Endothelial cell of umbilical vein (primary cell): ENCODE results near the gene SOX8. TPM values are rescaled to one million over a fixed set of nuclear protein-coding genes. Genes with fewer than 3 reads are reported as not detected.
A peak's percentile ranks its signal among the peaks of the same experiment; 100 is the strongest.

ENCODE experiments used
- BruUV-seq: library from RNA; stranded (reverse); fragments of 400-500 nt; replicated peaks from 2 replicates; lab custom pipeline; 2021; lab: Mats Ljungman, UMichigan
- CTCF ChIA-PET: fragments of 300-600, 350-600 bp; sonication (Branson Sonifier 250); formaldehyde crosslinking; loops from one replicate; lab custom pipeline; 2021; ENCODE audit warnings: antibody characterized with exemption, inconsistent platforms; lab: Charles Lee
- POLR2A ChIA-PET: fragments of 300-600, 350-600 bp; sonication (Branson Sonifier 250); formaldehyde crosslinking; loops from one replicate; lab custom pipeline; 2021; ENCODE audit warnings: antibody characterized with exemption, inconsistent platforms; lab: Charles Lee
- DNase-seq: peaks from one replicate; pipeline ENCODE4 v3.0.0-alpha.2; 2011; ENCODE audit warnings: low read depth, low spot score
- FAIRE-seq: peaks from 2 replicates; lab custom pipeline; 2011; peaks lifted over from hg19 to GRCh38; lab: Jason Lieb, UNC
- H2AFZ ChIP-seq: 2 replicates; pipeline ENCODE4 v1.6.0; 2012; ENCODE audit warnings: low read depth, low read length, control low read depth, inconsistent platforms
- H3K27ac ChIP-seq: 2 replicates; pipeline ENCODE4 v1.5.1; 2011; ENCODE audit warnings: low read depth, mild to moderate bottlenecking, control low read depth, low read length, moderate library complexity; ENCODE audit not compliant: insufficient read depth
- H3K27me3 ChIP-seq, 2 experiments: 2 replicates each; pipeline versions ENCODE4 v1.6.0 to v1.6.1; 2011; ENCODE audit warnings: low read length in 2 of 2, mixed read lengths in 1 of 2; ENCODE audit not compliant: control insufficient read depth in 2 of 2, insufficient read depth in 2 of 2
- H3K36me3 ChIP-seq, 2 experiments: 2 replicates in 1 of 2; 3 replicates in 1 of 2; pipeline ENCODE4 v1.5.1; 2011; ENCODE audit warnings: low read length in 2 of 2, mild to moderate bottlenecking in 1 of 2, moderate library complexity in 1 of 2; ENCODE audit not compliant: control insufficient read depth in 2 of 2, insufficient read depth in 2 of 2; ENCODE audit errors: extremely low read depth in 1 of 2
- H3K4me1 ChIP-seq: 3 replicates; pipeline ENCODE4 v1.5.1; 2011; ENCODE audit warnings: mild to moderate bottlenecking, low read length; ENCODE audit not compliant: control insufficient read depth, insufficient read depth; ENCODE audit errors: extremely low read depth
- H3K4me2 ChIP-seq: 2 replicates; pipeline ENCODE4 v1.6.1; 2011; ENCODE audit warnings: low read length, control low read depth, mixed read lengths; ENCODE audit not compliant: insufficient read depth
- H3K4me3 ChIP-seq, 3 experiments: fragments of 200-600 bp in 1 of 3; sonication (generic), shearing (Covaris generic) in 1 of 3; replicated peaks in 1 of 3; 2 replicates each; pipeline ENCODE4 v1.5.1; 2011 to 2016; ENCODE audit warnings: control low read depth in 3 of 3, low read length in 3 of 3, mild to moderate bottlenecking in 2 of 3, inconsistent platforms in 1 of 3, low read depth in 1 of 3, moderate library complexity in 1 of 3; ENCODE audit not compliant: insufficient read depth in 1 of 3
- H3K79me2 ChIP-seq: 2 replicates; pipeline ENCODE4 v1.6.0; 2012; ENCODE audit warnings: low read length, inconsistent platforms; ENCODE audit not compliant: control insufficient read depth, insufficient read depth
- H3K9ac ChIP-seq: replicated peaks from 2 replicates; pipeline ENCODE3; 2011; ENCODE audit warnings: low read length, control low read depth; ENCODE audit not compliant: insufficient read depth; ENCODE audit errors: extremely low read depth
- H3K9me1 ChIP-seq: replicated peaks from 3 replicates; pipeline ENCODE4 v1.6.0; 2011; ENCODE audit warnings: mild to moderate bottlenecking, low read length; ENCODE audit not compliant: control insufficient read depth, insufficient read depth; ENCODE audit errors: extremely low read depth
- H3K9me3 ChIP-seq: replicated peaks from 2 replicates; pipeline ENCODE4 v1.5.1; 2012; ENCODE audit warnings: low read length, inconsistent platforms; ENCODE audit not compliant: control insufficient read depth, insufficient read depth
- H4K20me1 ChIP-seq: replicated peaks from 2 replicates; pipeline ENCODE3; 2011; ENCODE audit warnings: mild to moderate bottlenecking, low read length; ENCODE audit not compliant: control insufficient read depth, insufficient read depth; ENCODE audit errors: extremely low read depth
- EZH2 ChIP-seq: IDR thresholded peaks from 2 replicates; pipeline ENCODE4 v1.6.1; 2012; ENCODE audit warnings: borderline replicate concordance, low read depth, mild to moderate bottlenecking, moderate library complexity, low read length, inconsistent platforms; ENCODE audit not compliant: severe bottlenecking
- FOS ChIP-seq: IDR thresholded peaks from 2 replicates; pipeline ENCODE4 v1.6.1; 2011; ENCODE audit warnings: mild to moderate bottlenecking, low read length, moderate library complexity, borderline replicate concordance; ENCODE audit not compliant: insufficient read depth
- JUN ChIP-seq: IDR thresholded peaks from 2 replicates; pipeline ENCODE4 v1.6.1; 2011; ENCODE audit warnings: borderline replicate concordance, low read depth; ENCODE audit not compliant: insufficient read length, insufficient read depth
- MYC ChIP-seq: IDR thresholded peaks from one replicate; pipeline ENCODE4 v1.6.1; 2011; ENCODE audit warnings: mild to moderate bottlenecking, low read depth, low read length
- POLR2AphosphoS5 ChIP-seq: IDR thresholded peaks from 2 replicates; pipeline ENCODE4 v1.6.1; 2012; ENCODE audit warnings: low read depth, mild to moderate bottlenecking, control low read depth, low read length, moderate library complexity; ENCODE audit not compliant: insufficient read depth
- dilution Hi-C: fragments of 300-500 bp; cut with MboI; formaldehyde crosslinking; loops from one replicate; pipeline ENCODE4 v1.15.0; 2019; ENCODE audit warnings: low sequenced_read_pairs; ENCODE audit not compliant: extremely low pct_ligation_motif_present
- intact Hi-C: fragments of 100-400 bp; cut with micrococcal nuclease; formaldehyde crosslinking; loops from one replicate; pipeline ENCODE4 v1.10.0; 2022
- polyA plus RNA-seq, 4 experiments: library from polyadenylated mRNA; depleted of rRNA in 3 of 4; stranded (reverse) in 3 of 4; unstranded in 1 of 4; fragments of >200 nt; gene quantifications; 2 replicates each; pipeline versions ENCODE4 v1.2.1 to v1.2.3, GENCODE V29; 2011 to 2012; ENCODE audit warnings: missing spikeins in 1 of 4
- total RNA-seq: library from RNA; stranded (reverse); gene quantifications from 2 replicates; pipeline ENCODE4 v1.2.3, GENCODE V29; 2021

The SOX8 gene
- total and polyA plus RNA-seq, 2 donors (not counting 3 experiments of a cell fraction or from before 2014, with no cell fraction given), result 0.52 to 0.53 TPM

- ChIA-PET POLR2A (no interaction called here), CTCF (interaction anchor here (0.8 kb wide), 1 partner anchor 39 kb away, joined by 6 read pairs; no protein-coding TSS in a partner anchor)
- FAIRE-seq (peak; percentile 95), DNase-seq (peak; percentile 81)
- no peak overlapping the region for H3K9ac ChIP-seq
- H3K36me3 ChIP-seq, result no peaks in the 10 kb centered on the region
- no peak for TF ChIP-seq MYC
- TF ChIP-seq EZH2, result no peak
- TF ChIP-seq FOS, result peak; percentile 96
- TF ChIP-seq POLR2AphosphoS5, result peak; percentile 63
- TF ChIP-seq JUN, result peak; percentile 96
- no peaks in the 10 kb centered on the region for H3K79me2 ChIP-seq
- H3K4me3 ChIP-seq, result no peak overlapping the region
- no peaks in the 10 kb centered on the region for H3K27me3 ChIP-seq
- H3K9me3 ChIP-seq, result no peaks in the 10 kb centered on the region
- peaks cover 22% of the 10 kb centered on the region for H3K4me1 ChIP-seq
- intact Hi-C loops (no loop called here), dilution Hi-C loops (no loop called here)
- peak overlapping the region; percentile 10 for H3K27ac ChIP-seq
- no peaks in the 10 kb centered on the region for H4K20me1 ChIP-seq
- H3K4me2 ChIP-seq, result no peak overlapping the region
- H3K9me1 ChIP-seq, result no peaks in the 10 kb centered on the region
- no peak overlapping the region for H2AFZ ChIP-seq
- BruUV-seq, result no TSS peak
Measured at GRCh38 chr16:1002399-1003166, 21.0 kb downstream of the SOX8 start.
